Glutamatergic neuron (in vitro differentiated cells): Measurements from ENCODE around the gene SDC3. TPM values are rescaled to one million over a fixed set of nuclear protein-coding genes. Genes with fewer than 3 reads are reported as not detected.

Experiments
- DNase-seq: peaks from one replicate; pipeline ENCODE4 v3.0.0; 2022
- H3K27ac Mint-ChIP-seq: one replicate; pipeline ENCODE4 v1.8.0; 2020; ENCODE audit warnings: mild to moderate bottlenecking, mixed read lengths, inconsistent platforms; ENCODE audit not compliant: unreplicated experiment
- H3K27me3 Mint-ChIP-seq: one replicate; pipeline ENCODE4 v1.8.0; 2020; ENCODE audit warnings: mild to moderate bottlenecking, moderate library complexity, mixed read lengths, inconsistent platforms; ENCODE audit not compliant: unreplicated experiment
- H3K36me3 Mint-ChIP-seq: one replicate; pipeline ENCODE4 v1.8.0; 2020; ENCODE audit warnings: mild to moderate bottlenecking, mixed read lengths, inconsistent platforms; ENCODE audit not compliant: unreplicated experiment
- H3K4me1 Mint-ChIP-seq: one replicate; pipeline ENCODE4 v1.8.0; 2020; ENCODE audit warnings: mild to moderate bottlenecking, low read depth, mixed read lengths, inconsistent platforms; ENCODE audit not compliant: unreplicated experiment
- H3K4me3 Mint-ChIP-seq: one replicate; pipeline ENCODE4 v1.8.0; 2020; ENCODE audit warnings: mild to moderate bottlenecking, mixed read lengths, inconsistent platforms; ENCODE audit not compliant: unreplicated experiment
- H3K9me3 Mint-ChIP-seq: one replicate; pipeline ENCODE4 v1.8.0; 2020; ENCODE audit warnings: mild to moderate bottlenecking, moderate library complexity, mixed read lengths, inconsistent platforms; ENCODE audit not compliant: unreplicated experiment
- total RNA-seq: library from RNA; stranded (reverse); fragmentation: NEBNext Ultra II Directional; extraction: Animal tissue kit (Norgen Biotek cat#: 25700); gene quantifications from one replicate; pipeline ENCODE4 v1.2.1, GENCODE V29; 2021; ENCODE audit not compliant: unreplicated experiment
- TF ChIP-seq, protein P1 (sequence below): fragments of 200-600 bp; sonication (generic); IDR thresholded peaks from one replicate; pipeline ENCODE4 v1.5.0; 2021; ENCODE audit not compliant: partially characterized antibody, unreplicated experiment

The SDC3 gene
- total RNA-seq, 1 donor from 2014 or later, result 41.7 TPM

- Mint-ChIP-seq H3K36me3 (peaks cover 3% of the 10 kb centered on the region), H3K4me1 (peaks cover 22% of the 10 kb centered on the region), H3K9me3 (peaks cover 8% of the 10 kb centered on the region), H3K27me3 (peaks cover 5% of the 10 kb centered on the region), H3K27ac (no peak overlapping the region), H3K4me3 (no peak overlapping the region)
- DNase-seq, result no peak
- TF ChIP-seq, protein P1, sequence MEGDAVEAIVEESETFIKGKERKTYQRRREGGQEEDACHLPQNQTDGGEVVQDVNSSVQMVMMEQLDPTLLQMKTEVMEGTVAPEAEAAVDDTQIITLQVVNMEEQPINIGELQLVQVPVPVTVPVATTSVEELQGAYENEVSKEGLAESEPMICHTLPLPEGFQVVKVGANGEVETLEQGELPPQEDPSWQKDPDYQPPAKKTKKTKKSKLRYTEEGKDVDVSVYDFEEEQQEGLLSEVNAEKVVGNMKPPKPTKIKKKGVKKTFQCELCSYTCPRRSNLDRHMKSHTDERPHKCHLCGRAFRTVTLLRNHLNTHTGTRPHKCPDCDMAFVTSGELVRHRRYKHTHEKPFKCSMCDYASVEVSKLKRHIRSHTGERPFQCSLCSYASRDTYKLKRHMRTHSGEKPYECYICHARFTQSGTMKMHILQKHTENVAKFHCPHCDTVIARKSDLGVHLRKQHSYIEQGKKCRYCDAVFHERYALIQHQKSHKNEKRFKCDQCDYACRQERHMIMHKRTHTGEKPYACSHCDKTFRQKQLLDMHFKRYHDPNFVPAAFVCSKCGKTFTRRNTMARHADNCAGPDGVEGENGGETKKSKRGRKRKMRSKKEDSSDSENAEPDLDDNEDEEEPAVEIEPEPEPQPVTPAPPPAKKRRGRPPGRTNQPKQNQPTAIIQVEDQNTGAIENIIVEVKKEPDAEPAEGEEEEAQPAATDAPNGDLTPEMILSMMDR, result no peak
Observed at GRCh38 chr1:30878559-30878958, 30.0 kb downstream of the SDC3 start.

DNA sequence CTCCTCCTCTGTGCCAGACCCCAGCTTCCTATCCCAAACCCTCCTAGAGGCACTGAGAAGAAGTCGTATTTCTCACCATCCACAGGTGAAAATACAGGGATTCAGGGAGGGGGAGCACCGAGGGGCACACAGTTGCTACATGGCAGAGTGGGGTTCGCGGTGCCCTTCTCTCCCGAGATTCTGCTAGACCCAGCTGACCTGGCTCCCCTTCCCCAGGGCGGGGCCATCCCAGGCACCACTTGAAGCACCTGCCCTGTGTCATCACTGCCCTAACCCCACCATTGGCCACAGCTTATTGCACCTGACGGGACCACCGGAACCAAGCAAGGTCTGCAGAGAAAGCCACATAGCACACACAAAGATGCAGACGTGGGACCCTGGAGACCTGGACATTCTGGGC, 30.5 kb downstream of the SDC3 start:
- Mint-ChIP-seq H3K27me3 (peaks cover 5% of the 10 kb centered on the region), H3K27ac (no peak overlapping the region), H3K9me3 (peaks cover 10% of the 10 kb centered on the region), H3K36me3 (peaks cover 9% of the 10 kb centered on the region), H3K4me3 (no peak overlapping the region), H3K4me1 (peaks cover 22% of the 10 kb centered on the region)
- TF ChIP-seq, protein P1, result no peak
- DNase-seq, result no peak

DNA sequence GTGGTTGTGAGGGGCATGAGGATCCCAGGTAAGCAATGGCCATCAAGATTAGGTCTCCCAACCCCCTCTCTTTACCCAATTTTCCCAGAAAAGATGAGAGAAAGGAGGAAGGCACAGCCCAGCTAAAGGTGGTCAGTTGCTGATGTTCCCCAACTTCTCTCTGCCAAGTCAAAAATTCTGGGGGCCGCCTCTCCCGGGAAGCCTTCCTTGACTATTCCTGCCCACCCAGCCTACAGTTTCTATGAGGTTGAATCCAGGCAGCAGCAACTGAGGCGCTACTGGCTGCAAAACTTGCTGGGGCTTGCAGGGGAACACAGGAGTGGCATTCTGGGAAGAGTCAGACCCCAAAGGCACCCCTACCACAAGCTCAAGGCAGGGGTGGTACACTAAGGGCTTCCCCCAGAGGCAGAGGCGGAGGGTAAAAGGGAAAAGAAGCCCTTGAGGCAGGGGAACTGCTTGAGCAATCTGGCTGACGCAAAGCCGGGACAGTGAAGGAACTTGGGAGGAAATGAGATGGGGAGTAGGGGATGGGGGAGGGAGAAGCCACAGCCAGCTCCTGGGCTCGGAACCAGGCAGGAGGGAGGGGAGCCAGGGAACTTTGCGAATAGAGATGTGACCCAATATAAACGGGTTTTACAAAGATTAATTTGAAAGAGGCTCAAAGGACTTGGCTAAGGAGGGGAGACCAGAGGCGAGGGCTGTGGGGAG, 31.2 kb downstream of the SDC3 start:
- peaks cover 8% of the 10 kb centered on the region for H3K27me3 Mint-ChIP-seq
- H3K27ac Mint-ChIP-seq, result no peak overlapping the region
- peaks cover 9% of the 10 kb centered on the region for H3K9me3 Mint-ChIP-seq
- TF ChIP-seq, protein P1, result no peak
- no peak for DNase-seq
- H3K4me1 Mint-ChIP-seq, result peaks cover 22% of the 10 kb centered on the region
- peaks cover 13% of the 10 kb centered on the region for H3K36me3 Mint-ChIP-seq
- no peak overlapping the region for H3K4me3 Mint-ChIP-seq

DNA sequence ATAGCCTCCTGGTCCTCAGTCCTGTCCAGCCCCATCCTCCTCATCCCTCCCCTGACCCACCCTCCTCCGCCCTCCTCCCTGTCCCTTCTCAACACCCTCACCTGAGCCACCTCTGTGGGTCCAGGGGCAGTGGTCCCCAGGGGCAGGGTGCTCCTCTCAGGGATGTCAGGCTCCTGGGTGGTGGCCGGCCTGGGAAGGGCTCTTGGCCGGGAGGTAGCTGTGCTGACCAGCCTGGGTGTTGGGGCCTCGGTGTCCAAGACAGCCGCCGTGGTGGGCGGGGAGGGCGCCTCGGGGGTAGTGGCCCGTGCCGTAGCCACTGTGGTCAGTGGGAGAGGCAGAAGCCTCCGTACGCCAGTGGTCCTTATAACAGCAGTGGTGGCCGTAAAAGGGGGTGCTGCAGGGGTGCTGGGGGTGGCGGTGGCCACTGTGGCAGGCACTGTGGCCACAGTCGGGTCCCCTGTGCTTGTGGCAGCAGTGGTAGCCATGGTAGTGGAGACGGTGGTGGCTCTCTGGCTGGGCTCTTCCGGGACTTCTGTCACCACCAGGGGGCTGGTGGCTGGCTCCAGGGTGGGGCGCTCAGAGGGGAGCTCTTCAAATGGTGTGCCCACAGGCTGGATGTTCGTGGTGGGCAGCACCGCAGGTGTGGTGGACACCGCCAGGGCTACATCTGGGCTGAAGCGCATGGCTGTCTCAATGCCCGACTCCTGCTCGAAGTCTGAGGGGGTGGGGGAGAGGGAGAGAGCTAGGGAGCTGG, 31.9 kb downstream of the SDC3 start:
- Mint-ChIP-seq H3K4me3 (no peak overlapping the region), H3K27ac (no peak overlapping the region), H3K27me3 (peaks cover 12% of the 10 kb centered on the region), H3K9me3 (peaks cover 9% of the 10 kb centered on the region), H3K36me3 (peaks cover 20% of the 10 kb centered on the region), H3K4me1 (peaks cover 18% of the 10 kb centered on the region)
- TF ChIP-seq, protein P1, result no peak
- DNase-seq, result no peak

DNA sequence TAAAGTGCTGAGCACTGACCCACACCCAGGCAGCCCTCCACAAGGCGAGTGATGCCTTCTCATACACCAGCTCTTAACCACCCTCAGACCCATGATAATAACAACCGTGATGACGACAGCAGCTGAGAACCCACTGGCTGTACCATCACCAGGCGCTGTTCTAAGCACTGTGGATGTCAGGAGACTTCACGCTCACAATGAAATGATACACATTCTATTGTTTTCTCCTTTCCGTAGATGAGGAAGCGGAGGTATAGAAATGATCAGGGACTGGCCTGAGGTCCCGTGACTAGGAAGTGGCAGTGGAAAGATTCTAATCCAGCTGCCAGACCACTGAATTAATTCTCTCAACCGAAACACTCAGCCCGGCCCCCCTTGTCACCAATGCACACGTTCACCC, 32.6 kb downstream of the SDC3 start:
- Mint-ChIP-seq H3K27ac (no peak overlapping the region), H3K4me1 (peaks cover 13% of the 10 kb centered on the region), H3K9me3 (peaks cover 9% of the 10 kb centered on the region), H3K27me3 (peaks cover 12% of the 10 kb centered on the region), H3K36me3 (peaks cover 20% of the 10 kb centered on the region), H3K4me3 (no peak overlapping the region)
- TF ChIP-seq, protein P1, result no peak
- no peak for DNase-seq
